Tibial nerve (tissue), 4 donors: Measurements from ENCODE around the gene B4GALNT1.

ENCODE experiments used
- EP300 ChIP-seq, 2 donors: sonication (generic); formaldehyde crosslinking; IDR thresholded peaks; one replicate each; pipeline ENCODE4 v1.6.1; 2017; ENCODE audit warnings: antibody characterized with exemption in 2 of 2, mild to moderate bottlenecking in 1 of 2
- POLR2A ChIP-seq, 2 donors: fragments of 450-650 bp; IDR thresholded peaks; one replicate each; pipeline ENCODE4 v1.6.1; 2017; ENCODE audit warnings: antibody characterized with exemption in 2 of 2, mild to moderate bottlenecking in 2 of 2, moderate library complexity in 2 of 2
- TF ChIP-seq, protein P1 (sequence below), 5 experiments: fragments of 200-600 bp in 3 of 5; fragments of 450-650 bp in 2 of 5; sonication (generic) in 3 of 5; IDR thresholded peaks; one replicate each; pipeline ENCODE4 v1.5.1; 2016 to 2019; ENCODE audit warnings: antibody characterized with exemption in 5 of 5, mild to moderate bottlenecking in 3 of 5, moderate library complexity in 2 of 5

DNA sequence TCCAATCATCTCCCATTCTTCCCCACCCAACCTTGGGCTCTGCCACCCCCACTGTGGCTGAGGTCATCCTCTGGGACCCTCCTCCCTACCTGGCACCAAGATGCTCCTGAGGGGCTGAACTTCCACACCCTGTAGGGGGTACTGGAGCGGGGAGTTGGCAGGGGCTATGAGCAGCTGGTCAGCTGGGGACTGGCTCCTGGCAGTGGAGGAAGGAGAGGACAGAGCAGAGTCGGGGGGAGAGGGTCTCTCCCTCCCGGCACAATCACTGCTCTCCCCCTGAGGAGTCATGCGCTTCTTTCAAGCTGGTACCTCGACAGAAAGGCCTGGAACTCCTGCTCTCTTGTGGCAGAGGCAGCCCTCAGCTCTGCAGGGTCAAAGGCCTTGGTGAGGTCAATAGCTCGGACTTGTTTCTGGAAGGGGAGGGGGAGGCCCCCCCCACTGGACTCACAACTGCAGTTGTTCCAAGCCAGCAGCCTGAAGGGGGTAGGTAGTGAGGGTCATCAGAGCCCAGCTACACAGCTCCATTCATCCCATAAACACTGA lies 2.0 kb downstream of the B4GALNT1 start:
- TF ChIP-seq, protein P1, sequence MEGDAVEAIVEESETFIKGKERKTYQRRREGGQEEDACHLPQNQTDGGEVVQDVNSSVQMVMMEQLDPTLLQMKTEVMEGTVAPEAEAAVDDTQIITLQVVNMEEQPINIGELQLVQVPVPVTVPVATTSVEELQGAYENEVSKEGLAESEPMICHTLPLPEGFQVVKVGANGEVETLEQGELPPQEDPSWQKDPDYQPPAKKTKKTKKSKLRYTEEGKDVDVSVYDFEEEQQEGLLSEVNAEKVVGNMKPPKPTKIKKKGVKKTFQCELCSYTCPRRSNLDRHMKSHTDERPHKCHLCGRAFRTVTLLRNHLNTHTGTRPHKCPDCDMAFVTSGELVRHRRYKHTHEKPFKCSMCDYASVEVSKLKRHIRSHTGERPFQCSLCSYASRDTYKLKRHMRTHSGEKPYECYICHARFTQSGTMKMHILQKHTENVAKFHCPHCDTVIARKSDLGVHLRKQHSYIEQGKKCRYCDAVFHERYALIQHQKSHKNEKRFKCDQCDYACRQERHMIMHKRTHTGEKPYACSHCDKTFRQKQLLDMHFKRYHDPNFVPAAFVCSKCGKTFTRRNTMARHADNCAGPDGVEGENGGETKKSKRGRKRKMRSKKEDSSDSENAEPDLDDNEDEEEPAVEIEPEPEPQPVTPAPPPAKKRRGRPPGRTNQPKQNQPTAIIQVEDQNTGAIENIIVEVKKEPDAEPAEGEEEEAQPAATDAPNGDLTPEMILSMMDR (IDR thresholded peaks at IDR 0.05) = no peak
- no peak for TF ChIP-seq POLR2A (IDR thresholded peaks at IDR 0.05)
- no peak for TF ChIP-seq EP300 (IDR thresholded peaks at IDR 0.05)
